MM.1S (cell line): ENCODE data around the gene DYRK3.

Experiments used
- CTCF ChIP-seq: fragments of 300-600 bp; sonication (generic); IDR thresholded peaks from 2 replicates; pipeline ENCODE4 v1.5.1; 2016; ENCODE audit warnings: antibody characterized with exemption, low read length, mixed read lengths
- EZH2 ChIP-seq: fragments of 300-600 bp; sonication (generic); optimal IDR thresholded peaks from 2 replicates; pipeline ENCODE3; 2017; ENCODE audit warnings: low read depth, mild to moderate bottlenecking, antibody characterized with exemption, low read length, mixed read lengths
- EZH2phosphoT487 ChIP-seq: fragments of 300-600 bp; sonication (generic); IDR thresholded peaks from 2 replicates; pipeline ENCODE4 v1.6.1; 2018; ENCODE audit warnings: antibody characterized with exemption, low read length

GRCh38 chr1:206654828-206655227 lies 19.5 kb downstream of the DYRK3 start:
- TF ChIP-seq CTCF (no peak), EZH2 (no peak), EZH2phosphoT487 (no peak)
